ENCODE results near the gene TBC1D25.
A peak's percentile ranks its signal among the peaks of the same experiment; 100 is the strongest.

TBC1D25 gene

DNA sequence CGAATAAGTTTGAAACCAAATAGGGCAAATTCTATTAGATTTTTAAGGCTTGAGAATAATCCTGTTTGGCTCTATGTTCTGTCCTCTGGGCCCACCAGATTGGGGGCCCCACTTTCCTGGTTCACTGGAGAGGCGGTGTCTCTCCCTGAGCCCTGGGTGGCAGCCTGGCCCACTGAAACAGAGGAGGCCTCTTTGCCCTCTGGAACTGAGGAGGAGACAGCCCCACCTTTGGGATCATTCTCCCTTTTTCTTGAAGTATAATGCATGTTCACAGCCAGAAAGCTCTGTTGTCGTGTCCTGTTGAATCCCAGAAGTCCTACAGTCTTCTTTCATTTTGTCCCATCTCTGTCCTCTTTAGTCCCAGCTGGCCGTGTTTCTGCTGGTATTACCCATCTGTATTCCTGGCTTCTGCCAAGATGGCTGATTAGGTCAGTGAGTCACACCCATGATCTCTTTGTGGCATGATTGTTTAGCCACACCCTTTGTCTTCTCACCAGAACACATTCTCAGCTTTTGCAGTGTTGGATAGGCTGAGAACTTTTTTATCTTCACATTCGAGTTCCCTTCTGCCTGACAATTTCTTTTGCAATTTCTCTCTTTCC is 8.1 kb upstream of the TBC1D25 start:
- H3K27ac ChIP-seq (ENCODE audit: low read length): no peak overlapping the region
- no peak overlapping the region for H3K4me2 ChIP-seq (ENCODE audit: insufficient read depth, low read length)
- H3K9me3 ChIP-seq (ENCODE audit: insufficient read depth, low read length, severe bottlenecking): no peaks in the 10 kb centered on the region
- H3K4me1 ChIP-seq (ENCODE audit: insufficient read depth, low read length): no peaks in the 10 kb centered on the region
- H3K79me2 ChIP-seq (ENCODE audit: insufficient read depth, low read length): no peaks in the 10 kb centered on the region
- DNase-seq (no peak), ATAC-seq (ENCODE audit: insufficient read depth, low read depth) (0 out of 3 replicates have a peak, but pooled peaks have one; percentile 37)
- TF ChIP-seq EZH2 (IDR thresholded peaks at IDR 0.05; ENCODE audit: borderline replicate concordance, low read depth, low read length, severe bottlenecking): no peak
- TF ChIP-seq, protein P1, sequence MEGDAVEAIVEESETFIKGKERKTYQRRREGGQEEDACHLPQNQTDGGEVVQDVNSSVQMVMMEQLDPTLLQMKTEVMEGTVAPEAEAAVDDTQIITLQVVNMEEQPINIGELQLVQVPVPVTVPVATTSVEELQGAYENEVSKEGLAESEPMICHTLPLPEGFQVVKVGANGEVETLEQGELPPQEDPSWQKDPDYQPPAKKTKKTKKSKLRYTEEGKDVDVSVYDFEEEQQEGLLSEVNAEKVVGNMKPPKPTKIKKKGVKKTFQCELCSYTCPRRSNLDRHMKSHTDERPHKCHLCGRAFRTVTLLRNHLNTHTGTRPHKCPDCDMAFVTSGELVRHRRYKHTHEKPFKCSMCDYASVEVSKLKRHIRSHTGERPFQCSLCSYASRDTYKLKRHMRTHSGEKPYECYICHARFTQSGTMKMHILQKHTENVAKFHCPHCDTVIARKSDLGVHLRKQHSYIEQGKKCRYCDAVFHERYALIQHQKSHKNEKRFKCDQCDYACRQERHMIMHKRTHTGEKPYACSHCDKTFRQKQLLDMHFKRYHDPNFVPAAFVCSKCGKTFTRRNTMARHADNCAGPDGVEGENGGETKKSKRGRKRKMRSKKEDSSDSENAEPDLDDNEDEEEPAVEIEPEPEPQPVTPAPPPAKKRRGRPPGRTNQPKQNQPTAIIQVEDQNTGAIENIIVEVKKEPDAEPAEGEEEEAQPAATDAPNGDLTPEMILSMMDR (IDR thresholded peaks at IDR 0.05; ENCODE audit: borderline replicate concordance, extremely low read depth, low read length, poor library complexity, severe bottlenecking): no peak
- H3K9ac ChIP-seq (ENCODE audit: low read depth, low read length): no peak overlapping the region
- H3K27me3 ChIP-seq (ENCODE audit: insufficient read depth, low read length, poor library complexity): no peaks in the 10 kb centered on the region
- no peak overlapping the region for H2AFZ ChIP-seq (ENCODE audit: low read depth, low read length)
- H3K4me3 ChIP-seq (ENCODE audit: low read depth in 1 of 2, low read length in 2 of 2): no peak overlapping the region
- no peaks in the 10 kb centered on the region for H4K20me1 ChIP-seq (ENCODE audit: insufficient read depth, low read length)
- peaks cover 26% of the 10 kb centered on the region for H3K36me3 ChIP-seq (ENCODE audit: insufficient read depth, low read length)

DNA sequence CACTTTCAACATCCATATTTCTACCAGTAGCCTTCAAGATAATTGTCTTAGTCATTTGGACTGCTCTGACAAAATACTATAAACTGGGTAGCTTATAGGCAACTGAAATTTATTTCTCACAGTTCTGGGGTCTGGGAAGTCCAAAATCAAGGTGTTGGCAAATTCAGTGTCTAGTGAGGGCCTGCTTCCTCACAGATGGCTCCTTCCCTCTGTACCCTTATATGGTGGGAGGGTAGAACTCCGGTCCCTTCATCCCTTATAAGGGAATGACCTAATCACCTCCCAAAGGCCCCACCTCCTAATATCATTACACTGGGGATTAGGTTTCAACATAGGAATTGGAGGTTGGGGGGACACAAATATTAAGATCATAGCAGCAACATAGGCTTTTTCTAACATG is 7.4 kb upstream of the TBC1D25 start:
- Histone ChIP-seq H3K79me2 (ENCODE audit: insufficient read depth, low read length) (no peaks in the 10 kb centered on the region), H3K4me1 (ENCODE audit: insufficient read depth, low read length) (no peaks in the 10 kb centered on the region), H3K27me3 (ENCODE audit: insufficient read depth, low read length, poor library complexity) (no peaks in the 10 kb centered on the region), H3K36me3 (ENCODE audit: insufficient read depth, low read length) (peaks cover 19% of the 10 kb centered on the region), H3K9me3 (ENCODE audit: insufficient read depth, low read length, severe bottlenecking) (no peaks in the 10 kb centered on the region), H4K20me1 (ENCODE audit: insufficient read depth, low read length) (no peaks in the 10 kb centered on the region), H2AFZ (ENCODE audit: low read depth, low read length) (no peak overlapping the region), H3K4me3 (ENCODE audit: low read depth in 1 of 2, low read length in 2 of 2) (no peak overlapping the region), H3K27ac (ENCODE audit: low read length) (no peak overlapping the region), H3K4me2 (ENCODE audit: insufficient read depth, low read length) (no peak overlapping the region), H3K9ac (ENCODE audit: low read depth, low read length) (no peak overlapping the region)
- DNase-seq (no peak), ATAC-seq (ENCODE audit: insufficient read depth, low read depth) (no peak)
- no peak for TF ChIP-seq EZH2 (IDR thresholded peaks at IDR 0.05; ENCODE audit: borderline replicate concordance, low read depth, low read length, severe bottlenecking)
- TF ChIP-seq, protein P1 (IDR thresholded peaks at IDR 0.05; ENCODE audit: borderline replicate concordance, extremely low read depth, low read length, poor library complexity, severe bottlenecking): no peak

DNA sequence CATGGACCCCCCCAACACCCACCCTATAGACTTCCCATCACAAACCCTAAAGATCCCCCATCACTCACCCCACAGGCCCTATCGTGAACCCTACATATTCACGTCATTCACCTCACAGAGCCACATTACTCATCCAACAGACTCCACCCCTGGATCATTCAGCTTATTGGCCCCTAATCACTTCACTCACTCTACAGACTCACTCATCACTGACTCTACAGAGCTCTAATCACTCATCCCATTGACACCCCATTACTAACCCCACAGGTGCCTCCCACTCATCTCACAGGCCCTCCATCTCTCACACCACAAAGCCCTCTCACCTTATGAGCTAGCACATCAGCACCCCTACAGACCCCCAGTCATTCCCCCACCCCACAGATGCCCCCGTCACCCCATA is 6.3 kb upstream of the TBC1D25 start:
- Histone ChIP-seq H3K27ac (ENCODE audit: low read length) (no peak overlapping the region), H2AFZ (ENCODE audit: low read depth, low read length) (no peak overlapping the region), H4K20me1 (ENCODE audit: insufficient read depth, low read length) (no peaks in the 10 kb centered on the region), H3K9me3 (ENCODE audit: insufficient read depth, low read length, severe bottlenecking) (no peaks in the 10 kb centered on the region), H3K4me1 (ENCODE audit: insufficient read depth, low read length) (no peaks in the 10 kb centered on the region), H3K79me2 (ENCODE audit: insufficient read depth, low read length) (no peaks in the 10 kb centered on the region), H3K9ac (ENCODE audit: low read depth, low read length) (no peak overlapping the region), H3K4me2 (ENCODE audit: insufficient read depth, low read length) (no peak overlapping the region), H3K36me3 (ENCODE audit: insufficient read depth, low read length) (peaks cover 9% of the 10 kb centered on the region), H3K27me3 (ENCODE audit: insufficient read depth, low read length, poor library complexity) (no peaks in the 10 kb centered on the region), H3K4me3 (ENCODE audit: low read depth in 1 of 2, low read length in 2 of 2) (no peak overlapping the region)
- DNase-seq (no peak), ATAC-seq (ENCODE audit: insufficient read depth, low read depth) (no peak)
- TF ChIP-seq EZH2 (IDR thresholded peaks at IDR 0.05; ENCODE audit: borderline replicate concordance, low read depth, low read length, severe bottlenecking): no peak
- TF ChIP-seq, protein P1 (IDR thresholded peaks at IDR 0.05; ENCODE audit: borderline replicate concordance, extremely low read depth, low read length, poor library complexity, severe bottlenecking): no peak
